OCI-LY1 (cell line): ENCODE data around the gene HNRNPM.

Experiments used
- CTCF ChIP-seq: fragments of 200-600 bp; sonication (generic), shearing (Covaris generic); IDR thresholded peaks from 2 replicates; pipeline ENCODE4 v1.5.1; 2017; ENCODE audit warnings: mild to moderate bottlenecking, antibody characterized with exemption, low read length, moderate library complexity, mixed read lengths
- EZH2 ChIP-seq: fragments of 200-600 bp; sonication (generic), shearing (Covaris generic); IDR thresholded peaks from 2 replicates; pipeline ENCODE4 v1.8.0; 2017; ENCODE audit warnings: borderline replicate concordance, mixed run types, mild to moderate bottlenecking, antibody characterized with exemption, low read length, moderate library complexity, mixed read lengths

DNA sequence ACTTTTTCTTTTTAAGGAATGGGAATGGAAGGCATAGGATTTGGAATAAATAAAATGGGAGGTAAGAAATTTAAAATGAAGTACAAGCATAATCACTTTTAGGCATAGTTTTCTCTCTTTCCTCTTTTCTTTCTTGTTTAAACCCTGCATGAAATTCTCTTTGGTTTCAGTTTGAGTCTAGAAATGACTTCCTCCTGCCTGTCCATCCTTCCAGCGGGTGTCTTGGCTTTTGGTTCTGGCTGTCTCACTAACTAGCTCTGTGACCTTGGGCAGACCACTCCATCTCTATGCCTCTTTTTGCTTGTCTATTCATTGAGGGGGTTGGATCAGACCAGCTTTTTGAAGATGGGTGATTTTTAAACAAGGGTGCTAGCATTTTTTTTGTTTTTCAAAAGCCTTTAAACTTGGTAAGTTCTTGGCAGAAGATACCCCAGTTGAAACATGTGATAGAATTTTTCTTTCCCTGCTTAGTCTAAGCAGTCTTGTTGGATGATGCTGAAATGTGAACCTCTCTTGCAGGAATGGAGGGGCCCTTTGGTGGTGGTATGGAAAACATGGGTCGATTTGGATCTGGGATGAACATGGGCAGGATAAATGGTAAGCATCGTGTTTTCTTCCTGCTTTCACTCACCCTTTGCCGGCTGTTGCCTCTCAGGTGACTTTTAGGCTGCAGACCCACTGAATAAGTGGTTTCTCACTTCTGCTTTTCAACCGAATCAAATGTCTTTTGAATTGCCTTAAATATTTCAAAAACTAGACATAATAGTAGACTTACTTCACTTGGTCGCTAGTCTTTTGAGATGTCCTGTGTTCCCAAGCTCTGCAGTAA lies 29.1 kb downstream of the HNRNPM start:
- TF ChIP-seq CTCF, result no peak
- no peak for TF ChIP-seq EZH2
